NCI-H146 treated with DMSO at 0.1 percent for 48 hours (cell line): ENCODE data around the gene SRI.

Experiments used
- DNase-seq: peaks from one replicate; lab custom pipeline; 2025; ENCODE audit not compliant: unreplicated experiment; lab: John Stamatoyannopoulos, UW

The SRI gene

GRCh38 chr7:88226201-88226600, 6.4 kb upstream of the SRI start:
- DNase-seq = no peak

DNA sequence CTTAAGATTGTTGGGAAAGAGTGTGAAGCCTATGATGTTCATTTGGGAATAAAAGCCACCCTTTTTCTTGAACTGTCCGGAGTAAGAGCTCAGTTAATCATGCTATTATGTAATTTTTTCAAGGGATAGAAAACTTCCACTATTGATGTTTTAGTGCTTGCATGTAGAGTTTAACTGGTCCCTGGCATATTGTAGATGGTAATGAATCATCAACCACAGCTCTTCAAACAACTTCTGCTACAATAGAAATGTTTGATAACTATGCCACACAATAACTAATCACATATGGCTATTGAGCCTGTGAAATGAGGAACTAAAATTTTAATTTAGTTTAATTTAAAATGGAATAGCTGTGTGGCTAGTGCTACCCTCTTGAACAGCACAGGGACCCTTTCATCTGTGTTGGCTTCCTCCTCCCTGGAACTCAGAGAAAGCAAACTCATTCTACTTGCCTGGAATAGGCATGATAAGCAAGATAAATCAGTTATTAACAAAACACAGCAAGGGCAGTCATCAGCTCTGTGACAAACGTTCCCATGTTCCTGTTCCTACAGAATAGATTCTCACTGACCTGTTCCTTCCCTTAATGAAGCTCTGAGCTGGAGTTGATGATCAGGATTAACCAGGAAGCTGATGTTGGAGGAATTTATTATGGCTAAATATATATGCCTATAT, 4.9 kb upstream of the SRI start:
- no peak for DNase-seq

DNA sequence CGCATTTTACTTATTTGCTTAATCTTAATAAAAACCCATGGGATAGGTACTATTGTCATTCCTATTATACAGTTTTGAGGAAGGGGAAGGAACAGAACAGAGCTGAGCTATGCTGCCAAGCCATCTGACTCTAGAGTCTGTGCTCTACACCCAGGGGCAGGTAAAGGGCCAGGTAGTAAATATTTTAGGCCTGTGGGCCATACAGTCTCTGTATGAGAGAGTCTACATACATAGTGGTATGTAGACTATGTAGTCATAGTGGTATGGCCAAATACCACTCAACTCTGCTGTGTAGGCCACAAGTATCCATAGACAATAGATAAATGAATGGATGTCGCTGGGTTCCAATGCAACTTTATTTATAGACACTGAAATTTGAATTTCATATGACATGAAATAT, 3.4 kb upstream of the SRI start:
- DNase-seq = no peak

DNA sequence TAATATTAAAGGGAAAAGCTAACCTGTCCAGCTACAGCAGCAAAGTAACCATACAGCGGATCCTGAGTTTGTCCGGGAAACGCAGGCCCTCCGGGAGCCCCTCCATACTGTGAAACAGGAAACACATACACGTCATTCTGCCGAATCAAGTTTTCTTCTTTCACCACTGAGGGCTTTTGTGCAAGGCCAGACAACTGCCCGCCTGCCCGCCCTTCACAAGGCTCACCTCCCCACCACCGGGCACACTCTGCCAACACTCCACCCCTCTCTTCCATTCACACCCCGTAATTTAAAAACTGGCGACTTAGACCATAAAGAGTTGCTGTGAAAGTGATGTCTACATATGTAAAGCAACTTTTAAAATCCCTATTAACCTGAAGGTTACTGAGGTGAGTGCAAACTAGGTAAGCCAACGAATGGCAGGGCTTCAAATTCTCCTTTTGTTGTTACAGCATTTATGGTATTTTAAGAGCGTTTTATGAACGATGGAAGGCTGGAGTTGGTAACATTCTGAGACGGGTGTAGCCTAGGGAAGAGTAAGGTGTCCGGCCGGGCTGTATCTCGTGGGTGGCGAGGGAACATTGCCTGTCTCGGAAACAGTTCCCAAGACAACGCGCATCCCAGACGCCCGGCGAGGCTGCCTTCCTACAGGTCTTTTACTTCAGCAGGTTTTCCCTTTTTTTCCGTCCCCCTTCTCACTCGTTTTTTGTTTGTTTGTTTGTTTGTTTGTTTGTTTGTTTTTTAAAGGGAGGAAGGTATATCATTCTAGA, 817 bp downstream of the SRI start:
- peak; percentile 21 for DNase-seq

GRCh38 chr7:88218429-88218745, 1.5 kb downstream of the SRI start:
- DNase-seq = no peak

GRCh38 chr7:88217675-88218428, 2.0 kb downstream of the SRI start:
- no peak for DNase-seq

- DNase-seq = no peak
Measured at GRCh38 chr7:88216276-88216675, 3.6 kb downstream of the SRI start.

GRCh38 chr7:88215295-88215694, 4.5 kb downstream of the SRI start:
- DNase-seq = no peak

- no peak for DNase-seq
Measured at GRCh38 chr7:88214456-88214855, 5.4 kb downstream of the SRI start.

- no peak for DNase-seq
Measured at GRCh38 chr7:88212918-88213317, 6.9 kb downstream of the SRI start.

DNA sequence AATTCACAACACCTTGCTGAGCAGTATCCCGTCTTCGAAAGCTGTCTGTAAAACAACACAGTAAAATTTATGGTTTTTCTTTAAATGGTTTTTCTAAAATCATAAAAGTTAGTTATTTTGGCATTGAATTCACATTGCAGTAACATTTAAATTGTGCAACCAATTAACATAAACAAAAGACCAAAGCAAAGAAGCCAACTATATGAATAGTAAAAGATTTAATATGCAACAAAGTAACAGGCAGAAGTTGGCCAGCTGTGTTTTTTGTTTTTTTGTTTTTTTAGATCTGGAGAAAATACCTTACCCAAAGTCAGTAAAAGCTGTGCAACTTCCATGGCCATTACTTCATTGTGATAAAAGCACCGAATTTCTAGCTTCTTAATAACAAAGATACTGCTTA, 11.3 kb downstream of the SRI start:
- no peak for DNase-seq

GRCh38 chr7:88206254-88206653, 13.6 kb downstream of the SRI start:
- DNase-seq = no peak

GRCh38 chr7:88205179-88205578, 14.7 kb downstream of the SRI start:
- no peak for DNase-seq

- no peak for DNase-seq
Measured at GRCh38 chr7:88204525-88205110, 15.2 kb downstream of the SRI start.

DNA sequence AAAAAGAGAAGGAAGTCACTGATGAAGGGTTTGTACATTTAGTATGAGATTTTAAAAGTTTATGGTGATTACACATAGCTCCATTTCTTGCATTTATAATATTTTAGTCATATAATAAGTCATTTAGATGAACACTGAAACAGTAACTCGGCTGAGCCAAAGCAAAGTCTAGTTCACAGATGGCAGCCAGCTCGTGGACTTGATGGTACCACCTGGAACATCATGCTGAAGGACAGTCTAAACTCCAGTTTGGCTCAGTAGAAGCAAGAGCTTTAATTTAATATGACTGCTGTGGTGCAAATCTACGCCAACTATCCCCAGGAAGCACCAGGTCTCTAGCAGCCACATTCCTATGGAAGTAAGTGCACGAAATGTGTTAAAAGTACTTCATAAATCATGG, 16.4 kb downstream of the SRI start:
- DNase-seq = no peak

GRCh38 chr7:88202799-88203198, 17.0 kb downstream of the SRI start:
- no peak for DNase-seq

- DNase-seq = no peak
Measured at GRCh38 chr7:88202278-88202677, 17.6 kb downstream of the SRI start.

DNA sequence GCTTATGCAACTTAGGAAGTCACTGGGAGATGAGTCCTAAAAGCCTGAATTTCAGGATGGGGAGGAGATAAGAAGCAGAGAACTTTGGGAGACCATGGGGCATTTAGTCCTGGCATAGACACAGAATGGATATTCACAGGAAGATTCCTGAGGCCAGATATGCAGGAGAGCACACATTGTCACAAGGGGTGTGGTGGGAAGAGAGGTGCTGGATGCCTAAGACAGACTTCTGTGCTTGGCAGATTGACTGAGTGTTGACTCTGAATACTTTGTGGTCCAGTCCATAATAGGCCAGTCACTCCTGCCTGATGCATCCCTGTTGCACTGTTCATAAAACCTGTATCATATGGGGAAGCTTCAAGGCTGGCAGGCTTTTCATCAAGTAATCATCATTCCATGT, 18.5 kb downstream of the SRI start:
- DNase-seq = no peak

- DNase-seq = peak; percentile 89
Measured at GRCh38 chr7:88200789-88201188, 19.0 kb downstream of the SRI start.

- no peak for DNase-seq
Measured at GRCh38 chr7:88200261-88200660, 19.6 kb downstream of the SRI start.

GRCh38 chr7:88191911-88192310, 27.9 kb downstream of the SRI start:
- DNase-seq = no peak

DNA sequence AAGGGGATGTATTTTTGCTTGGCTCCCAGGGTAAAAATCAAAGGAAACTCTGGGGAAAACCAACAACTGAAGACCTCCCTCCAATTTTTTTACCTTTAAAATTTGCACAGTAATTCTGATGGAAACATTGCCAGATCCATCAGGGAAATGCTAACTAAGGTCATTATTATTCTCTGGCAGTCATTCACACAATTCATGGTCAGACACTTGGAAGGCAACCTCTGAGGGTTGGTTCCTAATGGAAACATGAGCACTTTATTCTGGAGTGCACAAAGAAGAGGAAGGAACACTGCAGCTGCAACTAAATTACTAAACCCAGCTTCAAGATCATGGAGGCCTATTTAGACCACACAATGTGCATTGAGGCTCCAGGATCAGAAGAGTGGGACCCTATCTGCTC, 34.2 kb downstream of the SRI start:
- no peak for DNase-seq
